Superior temporal gyrus (tissue), 1 donor: ENCODE measurements around the gene ROBO4.

Experiments
- DNase-seq: peaks from one replicate; pipeline ENCODE4 v3.0.0-alpha.2; 2016; ENCODE audit errors: extremely low spot score

Gene ROBO4

DNA sequence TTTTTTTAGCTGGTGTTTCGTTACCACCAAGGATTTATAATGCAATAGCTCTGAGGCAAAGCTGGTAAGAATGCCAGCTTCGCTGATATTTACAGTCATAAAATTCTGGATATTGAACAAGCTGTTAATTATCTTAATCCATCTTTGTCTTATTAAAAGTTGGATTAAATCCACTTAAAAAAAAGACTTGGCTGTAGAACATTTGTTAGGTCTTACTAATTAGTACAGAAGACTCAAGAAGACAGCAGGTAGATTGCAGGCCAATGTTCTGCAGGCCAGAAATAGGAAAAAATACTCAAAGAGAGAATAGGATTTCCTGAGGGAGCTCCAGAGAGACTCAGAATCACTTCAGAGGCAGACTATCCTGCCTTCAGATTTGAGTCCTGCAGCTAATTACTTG is 7.5 kb downstream of the ROBO4 start:
- DNase-seq = no peak

DNA sequence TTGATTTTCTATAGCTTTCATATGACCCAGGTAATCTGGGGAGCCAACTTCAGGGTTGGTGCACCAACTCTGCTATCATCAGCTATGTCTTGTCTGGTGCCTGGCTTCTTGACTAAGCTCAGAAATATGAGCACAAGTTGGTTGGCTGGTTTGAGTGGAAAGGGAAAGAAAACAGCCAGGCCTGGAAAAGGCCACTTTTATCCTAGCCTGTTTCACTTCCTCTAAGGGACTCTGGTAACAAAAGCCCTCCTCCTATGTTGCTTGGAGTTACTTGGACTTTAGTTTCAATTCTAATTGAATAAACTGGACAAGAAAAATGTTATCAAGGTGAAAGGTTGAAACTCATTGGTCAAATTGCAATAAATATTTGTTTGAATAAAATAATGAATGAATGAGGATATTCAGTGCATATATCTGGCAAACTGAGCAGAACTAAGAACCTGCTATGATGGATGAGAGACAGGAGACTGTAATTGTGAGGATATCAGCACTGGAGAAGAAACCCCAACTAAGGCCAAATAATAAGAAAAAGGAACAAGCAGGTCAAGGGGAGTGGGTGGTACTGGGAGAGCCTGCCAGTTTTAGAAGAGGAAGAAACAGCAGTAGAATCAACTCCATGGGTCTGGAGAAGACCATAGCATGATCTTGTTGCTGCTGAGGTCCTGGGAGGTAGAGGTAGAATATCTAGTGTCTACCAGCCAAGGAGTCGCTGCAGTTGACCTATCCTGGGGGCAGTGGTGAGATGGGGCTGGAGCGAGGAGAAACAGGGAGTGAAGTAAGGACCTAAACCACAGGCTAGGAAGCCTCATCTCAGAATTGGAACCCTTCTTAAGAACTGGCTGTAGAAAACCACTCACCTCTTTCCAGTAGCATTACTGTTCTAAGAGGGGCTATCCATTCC is 8.2 kb downstream of the ROBO4 start:
- DNase-seq = no peak

DNA sequence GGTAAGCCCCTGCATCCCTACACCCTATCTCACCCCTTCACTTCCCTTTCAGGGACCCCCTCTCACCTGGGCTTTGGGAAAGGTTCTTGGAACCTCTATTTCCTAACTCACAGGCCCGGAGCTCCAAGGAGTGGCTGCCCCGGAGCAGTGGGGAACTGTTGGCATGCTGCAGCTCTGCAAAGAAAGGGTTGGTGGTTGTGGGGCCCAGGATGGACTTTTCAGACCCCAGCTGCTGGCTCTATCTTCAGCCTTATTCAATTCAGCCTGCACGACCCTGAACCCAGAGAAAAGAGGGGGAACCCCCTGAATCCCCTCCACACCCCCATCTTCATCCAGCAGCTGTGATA is 10.0 kb downstream of the ROBO4 start:
- no peak for DNase-seq

DNA sequence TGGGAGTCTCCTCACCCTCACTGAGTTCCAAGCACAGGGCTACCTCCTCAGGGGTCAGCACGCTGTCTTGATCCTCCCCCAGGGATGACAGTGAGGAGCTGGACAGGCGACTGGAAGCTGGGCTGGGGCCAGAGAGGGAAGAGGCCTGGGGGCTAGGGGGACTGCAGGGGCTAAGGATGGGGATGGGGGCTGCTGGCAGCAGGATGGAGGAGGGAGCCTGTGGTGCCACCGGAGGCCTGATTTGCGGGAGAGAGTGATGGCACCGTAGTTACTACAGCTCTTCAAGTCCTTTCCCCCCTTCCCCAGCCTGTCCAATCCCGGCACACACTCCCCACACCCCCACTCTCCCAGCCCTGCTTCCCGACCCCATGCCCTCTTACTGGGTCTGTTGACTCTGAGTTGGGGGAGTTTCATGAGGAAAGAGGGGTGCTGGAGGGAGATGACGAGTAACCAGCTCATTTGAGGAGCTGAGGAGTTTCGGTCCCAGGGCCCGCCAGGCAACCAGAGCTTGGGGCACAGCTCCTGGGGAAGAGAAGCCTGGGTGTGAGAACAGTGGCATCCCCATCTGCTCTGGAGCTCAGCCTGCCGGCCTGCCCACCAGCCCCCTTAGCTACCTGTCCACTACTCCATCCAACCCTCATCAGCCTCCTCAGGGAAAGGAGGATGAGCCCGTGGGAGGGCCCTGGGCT is 10.5 kb downstream of the ROBO4 start:
- DNase-seq = no peak

DNA sequence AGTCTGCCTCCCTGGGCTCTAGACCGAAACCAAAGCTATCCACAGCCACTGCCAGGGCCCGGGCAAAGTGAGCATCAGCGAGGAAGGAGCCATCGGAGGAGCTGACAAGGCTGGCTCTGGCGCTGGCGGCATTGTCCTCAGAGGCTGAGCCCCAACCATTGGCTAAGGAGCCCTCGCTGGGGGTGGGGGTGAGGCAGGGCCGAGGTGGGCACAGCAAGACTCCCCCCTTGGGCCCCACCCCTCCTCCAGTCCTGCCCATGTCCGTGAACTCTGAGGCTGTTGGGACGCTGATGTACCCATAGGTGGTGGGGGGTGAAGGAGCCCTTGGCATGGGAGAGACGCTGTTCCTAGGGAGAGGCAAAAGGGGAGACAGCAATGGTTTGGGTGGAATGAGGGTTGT is 11.2 kb downstream of the ROBO4 start:
- DNase-seq = no peak

DNA sequence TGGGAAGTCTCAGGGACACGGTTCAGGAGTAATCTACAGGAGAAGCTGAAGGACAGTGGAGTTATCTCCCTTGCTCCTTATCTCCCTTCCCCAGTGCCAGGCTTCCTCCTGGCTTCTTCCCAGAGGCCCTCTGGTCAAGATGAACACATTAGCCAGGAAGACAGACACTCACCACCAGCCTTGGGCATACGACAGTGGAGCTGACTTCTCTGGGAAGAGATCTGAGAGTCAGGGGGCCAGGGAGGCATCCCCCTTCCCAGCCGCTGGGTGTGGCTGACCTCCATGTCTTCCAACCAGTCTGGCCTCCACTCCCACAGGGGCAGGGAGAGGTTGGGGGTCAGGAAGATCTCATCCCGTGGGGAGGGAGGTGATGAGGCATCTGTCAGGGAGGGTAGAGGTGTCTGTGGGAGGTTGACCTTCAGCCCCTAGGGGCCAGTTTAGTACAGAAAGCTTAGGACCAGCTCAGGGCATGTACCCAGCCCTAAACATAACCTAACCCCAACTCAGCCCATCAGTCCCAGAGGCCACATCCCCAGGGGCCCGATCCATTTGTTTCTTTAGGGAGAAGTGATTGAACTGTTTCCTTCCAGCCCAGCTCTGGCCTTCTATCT is 12.7 kb downstream of the ROBO4 start:
- no peak for DNase-seq

DNA sequence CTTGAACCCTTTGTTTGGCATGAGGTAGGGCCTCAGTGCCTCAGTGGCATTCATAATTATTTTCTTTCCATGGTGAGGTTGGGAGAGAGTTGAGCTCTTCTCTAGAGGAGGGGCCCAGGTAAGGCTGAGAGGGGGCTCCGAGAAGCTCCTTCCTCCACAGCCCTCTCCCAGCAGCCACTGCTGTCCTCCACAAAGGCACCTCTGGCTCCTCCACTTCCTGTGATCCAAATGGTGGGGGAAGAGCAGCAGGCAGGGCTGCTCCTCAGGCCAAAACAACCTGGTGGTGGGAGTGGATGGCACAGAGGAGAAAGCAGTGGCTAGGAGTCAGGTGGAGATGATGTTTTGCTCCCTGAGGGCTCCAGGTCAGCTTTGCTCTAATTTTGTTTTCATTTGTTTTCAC is 13.3 kb downstream of the ROBO4 start:
- no peak for DNase-seq

DNA sequence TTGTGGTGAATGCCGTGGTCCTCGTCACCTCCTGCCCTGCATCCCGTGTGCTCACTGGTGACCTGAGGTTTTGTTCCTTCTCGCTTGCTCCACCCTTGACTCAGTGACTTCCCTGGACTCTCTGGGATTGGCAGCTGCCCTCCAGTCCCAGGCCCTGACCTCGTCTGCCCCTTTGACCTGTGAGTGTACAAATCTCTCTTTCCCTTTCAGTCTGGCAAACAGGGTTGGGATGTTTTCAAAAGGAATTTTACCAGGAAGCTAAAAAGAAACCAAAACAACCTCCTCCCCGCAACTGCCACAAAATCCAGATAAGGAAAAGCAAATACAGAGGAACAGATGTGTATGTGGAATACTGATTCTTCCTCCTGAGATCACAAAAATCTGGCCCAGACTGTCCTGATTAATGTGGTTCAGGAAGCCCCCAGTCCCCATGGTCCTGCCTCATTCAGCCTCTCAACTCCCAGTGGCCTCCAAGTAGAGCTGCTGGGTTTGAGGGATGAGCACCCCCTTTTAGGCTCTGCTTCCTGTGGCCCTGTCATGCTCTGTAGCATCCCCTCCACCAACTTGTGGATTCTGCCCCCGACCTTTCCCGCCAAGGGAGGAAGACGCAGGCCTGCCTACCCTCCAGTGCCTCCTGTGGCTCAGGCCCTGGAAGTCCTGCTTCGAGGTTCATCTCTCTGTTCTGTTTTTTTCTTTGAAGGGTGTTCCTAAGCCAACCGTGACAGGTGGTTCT is 15.2 kb downstream of the ROBO4 start:
- DNase-seq = no peak

DNA sequence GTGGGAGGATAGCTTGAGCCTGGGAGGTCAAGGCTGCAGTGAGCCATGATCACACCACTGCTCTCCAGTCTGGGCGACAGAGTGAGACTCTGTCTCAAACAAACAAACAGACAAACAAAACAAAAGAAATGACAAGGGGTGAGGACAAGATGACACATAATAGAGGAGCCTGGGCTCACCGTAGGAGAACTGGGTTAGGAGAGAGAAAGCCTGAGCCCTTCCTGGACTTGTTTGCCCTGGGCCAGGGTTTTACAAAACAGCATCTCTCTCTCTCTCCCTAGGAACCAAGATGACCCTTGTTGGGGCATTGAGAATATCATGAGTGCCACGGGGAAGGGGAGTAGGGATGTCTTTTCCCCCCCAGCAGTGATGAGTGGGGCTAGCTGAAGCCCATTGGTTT is 16.7 kb downstream of the ROBO4 start:
- no peak for DNase-seq

DNA sequence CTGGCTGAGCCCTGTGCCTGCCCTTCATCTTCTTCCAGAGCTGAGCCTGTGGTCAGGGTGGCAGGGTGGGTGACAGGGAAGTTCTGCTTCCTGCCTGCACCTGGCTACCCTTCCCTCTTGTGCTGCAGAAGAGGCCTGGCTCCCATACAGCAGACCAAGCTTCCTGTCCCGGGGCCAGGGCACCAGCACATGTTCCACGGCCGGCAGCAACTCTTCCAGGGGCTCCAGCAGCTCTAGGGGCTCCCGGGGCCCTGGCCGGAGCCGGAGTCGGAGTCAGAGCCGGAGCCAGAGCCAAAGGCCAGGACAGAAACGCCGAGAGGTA is 17.4 kb downstream of the ROBO4 start:
- DNase-seq = no peak

DNA sequence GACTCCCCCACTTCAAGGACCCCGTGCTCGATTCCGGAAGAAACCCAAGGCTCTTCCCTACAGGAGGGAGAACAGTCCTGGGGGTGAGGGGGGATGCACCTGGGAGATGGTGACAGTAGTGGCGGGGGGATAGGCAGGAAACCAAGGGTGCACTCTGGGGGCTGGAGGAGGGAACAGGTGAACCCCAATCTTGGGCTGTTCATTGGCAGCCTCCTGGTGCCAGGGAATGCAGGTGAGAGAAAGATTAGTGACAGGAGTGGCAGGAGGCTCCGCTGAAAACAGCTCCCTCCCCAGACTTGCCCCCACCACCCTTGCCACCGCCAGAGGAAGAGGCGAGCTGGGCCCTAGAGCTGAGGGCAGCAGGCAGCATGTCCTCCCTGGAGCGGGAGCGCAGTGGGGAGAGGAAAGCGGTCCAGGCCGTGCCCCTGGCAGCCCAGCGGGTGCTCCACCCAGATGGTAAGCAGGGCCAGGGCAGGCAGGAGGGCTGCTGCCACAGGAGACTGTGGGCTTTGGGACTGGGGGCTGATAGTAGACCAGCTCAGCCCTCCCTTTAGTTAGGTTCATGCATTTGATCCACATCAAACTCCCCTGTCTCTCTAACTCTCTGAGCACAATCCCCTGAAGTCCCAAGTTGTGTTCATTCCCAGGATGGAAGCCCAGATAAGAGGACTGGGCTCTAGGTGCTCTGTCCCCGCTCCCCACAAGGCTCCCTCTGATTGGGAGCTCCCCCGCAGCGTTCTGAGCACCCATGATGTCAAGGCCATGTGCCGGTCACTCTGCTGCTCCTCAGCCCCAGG is 18.0 kb downstream of the ROBO4 start:
- DNase-seq = no peak

DNA sequence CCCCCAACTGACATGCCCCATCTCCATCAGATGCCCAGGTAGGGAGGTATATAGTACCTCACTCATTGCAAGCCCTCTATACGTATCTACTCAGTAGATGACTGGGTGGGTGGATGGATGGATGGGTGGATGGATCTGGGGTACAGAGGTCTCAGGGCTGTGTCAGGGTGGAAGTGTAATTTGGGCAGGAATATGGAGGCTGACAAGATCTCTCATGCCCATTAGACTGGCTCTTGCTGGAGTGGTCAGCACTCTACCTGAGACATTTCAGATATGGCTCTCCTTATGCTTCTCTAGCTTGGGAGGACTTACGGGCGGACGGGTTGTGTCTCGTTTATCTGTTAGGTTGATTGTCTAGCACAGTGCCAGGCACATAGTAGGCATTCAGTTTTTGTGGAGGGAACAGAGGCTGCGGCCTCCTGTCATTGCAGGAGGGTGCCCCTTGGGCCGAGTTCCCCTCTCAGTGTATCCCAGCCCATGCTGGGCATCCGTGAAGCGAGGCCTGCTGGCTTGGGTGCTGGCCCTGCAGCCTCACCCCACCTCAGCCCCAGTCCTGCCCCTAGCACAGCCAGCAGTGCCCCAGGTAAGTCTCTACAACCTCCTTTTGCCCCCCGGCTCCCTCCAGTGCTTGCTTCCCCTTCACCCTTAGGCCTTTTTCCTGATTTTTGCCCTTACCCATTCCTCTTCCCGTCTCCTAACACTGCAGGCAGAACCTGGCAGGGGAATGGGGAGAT is 18.7 kb downstream of the ROBO4 start:
- DNase-seq = no peak

DNA sequence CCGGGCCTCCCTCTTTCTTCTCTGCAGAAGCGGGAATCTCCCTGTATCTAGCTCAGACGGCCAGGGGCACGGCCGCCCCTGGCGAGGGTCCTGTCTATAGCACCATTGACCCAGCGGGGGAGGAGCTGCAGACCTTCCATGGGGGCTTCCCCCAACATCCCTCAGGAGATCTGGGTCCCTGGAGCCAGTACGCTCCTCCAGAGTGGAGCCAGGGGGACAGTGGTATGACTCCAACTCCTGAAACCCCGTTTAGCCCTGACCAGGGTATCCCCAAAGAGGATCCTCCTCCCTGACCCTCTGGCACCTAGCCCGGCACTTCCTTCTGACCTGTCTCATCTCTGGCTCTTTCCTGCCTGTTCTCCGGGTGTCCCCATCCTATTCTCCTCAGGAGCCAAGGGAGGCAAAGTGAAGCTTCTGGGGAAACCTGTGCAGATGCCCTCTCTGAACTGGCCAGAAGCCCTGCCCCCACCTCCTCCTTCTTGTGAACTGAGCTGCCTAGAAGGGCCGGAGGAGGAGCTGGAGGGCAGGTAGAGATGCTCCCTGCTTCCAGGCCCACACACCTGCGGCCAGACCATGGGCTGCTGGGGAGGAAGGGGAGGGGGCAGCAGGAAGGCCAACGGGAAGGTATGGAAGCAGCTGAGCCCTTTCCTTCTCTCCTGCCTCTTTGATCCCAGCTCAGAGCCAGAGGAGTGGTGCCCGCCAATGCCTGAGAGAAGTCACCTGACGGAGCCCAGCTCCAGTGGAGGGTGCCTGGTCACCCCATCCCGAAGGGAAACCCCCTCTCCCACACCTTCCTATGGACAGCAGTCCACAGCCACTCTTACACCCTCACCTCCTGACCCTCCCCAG is 19.5 kb downstream of the ROBO4 start:
- DNase-seq = no peak

DNA sequence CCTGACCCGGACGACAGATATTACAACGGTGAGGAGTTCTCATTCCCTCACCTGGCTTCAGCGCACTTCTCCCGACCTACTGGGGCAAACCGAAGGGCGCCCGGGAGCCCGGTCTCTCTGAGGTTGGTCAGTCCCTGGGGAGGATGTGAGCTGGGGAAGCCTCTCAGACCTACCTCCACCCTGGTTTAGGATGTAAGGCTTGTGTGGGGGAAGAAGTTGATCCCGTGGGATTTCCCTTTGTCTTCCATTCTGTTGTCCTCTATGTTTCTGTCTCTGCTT is 20.1 kb downstream of the ROBO4 start:
- no peak for DNase-seq

DNA sequence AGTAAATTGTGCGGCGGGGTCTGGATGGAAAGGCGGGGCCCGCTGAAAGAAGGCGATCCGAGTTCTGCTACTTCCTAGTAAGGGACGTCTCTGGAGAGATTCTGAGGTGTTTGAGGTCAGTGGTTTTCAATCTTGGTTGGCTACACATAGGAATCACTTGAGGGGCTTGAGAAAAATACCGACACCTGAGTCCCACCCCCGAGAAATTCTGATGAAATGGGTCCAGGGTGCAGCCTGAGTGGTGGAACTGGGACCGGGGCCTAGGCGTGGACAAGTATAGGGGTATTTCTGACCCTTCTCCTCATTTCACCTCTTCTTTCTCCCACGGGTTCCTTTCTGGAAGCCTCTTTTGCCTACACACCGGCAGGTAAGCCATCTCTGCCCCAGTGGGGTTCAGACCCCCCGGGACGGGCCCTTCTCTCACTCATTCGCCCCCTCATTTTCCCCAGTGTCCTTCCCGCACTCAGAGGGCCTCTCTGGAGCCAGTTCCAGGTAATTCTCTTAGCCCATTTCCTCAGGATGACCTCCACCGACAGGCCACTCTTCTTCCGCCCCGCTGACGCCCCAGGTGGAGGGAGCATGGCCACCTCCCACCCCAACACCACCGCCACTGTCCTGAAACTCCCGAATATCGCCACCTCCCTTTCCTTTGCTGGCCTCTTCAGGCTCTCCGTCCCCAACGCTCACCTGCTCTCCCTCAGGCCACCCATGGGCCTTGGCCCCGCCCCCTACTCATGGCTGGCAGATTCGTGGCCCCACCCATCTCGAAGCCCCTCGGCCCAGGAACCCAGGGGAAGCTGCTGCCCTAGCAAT is 20.6 kb downstream of the ROBO4 start:
- no peak for DNase-seq

DNA sequence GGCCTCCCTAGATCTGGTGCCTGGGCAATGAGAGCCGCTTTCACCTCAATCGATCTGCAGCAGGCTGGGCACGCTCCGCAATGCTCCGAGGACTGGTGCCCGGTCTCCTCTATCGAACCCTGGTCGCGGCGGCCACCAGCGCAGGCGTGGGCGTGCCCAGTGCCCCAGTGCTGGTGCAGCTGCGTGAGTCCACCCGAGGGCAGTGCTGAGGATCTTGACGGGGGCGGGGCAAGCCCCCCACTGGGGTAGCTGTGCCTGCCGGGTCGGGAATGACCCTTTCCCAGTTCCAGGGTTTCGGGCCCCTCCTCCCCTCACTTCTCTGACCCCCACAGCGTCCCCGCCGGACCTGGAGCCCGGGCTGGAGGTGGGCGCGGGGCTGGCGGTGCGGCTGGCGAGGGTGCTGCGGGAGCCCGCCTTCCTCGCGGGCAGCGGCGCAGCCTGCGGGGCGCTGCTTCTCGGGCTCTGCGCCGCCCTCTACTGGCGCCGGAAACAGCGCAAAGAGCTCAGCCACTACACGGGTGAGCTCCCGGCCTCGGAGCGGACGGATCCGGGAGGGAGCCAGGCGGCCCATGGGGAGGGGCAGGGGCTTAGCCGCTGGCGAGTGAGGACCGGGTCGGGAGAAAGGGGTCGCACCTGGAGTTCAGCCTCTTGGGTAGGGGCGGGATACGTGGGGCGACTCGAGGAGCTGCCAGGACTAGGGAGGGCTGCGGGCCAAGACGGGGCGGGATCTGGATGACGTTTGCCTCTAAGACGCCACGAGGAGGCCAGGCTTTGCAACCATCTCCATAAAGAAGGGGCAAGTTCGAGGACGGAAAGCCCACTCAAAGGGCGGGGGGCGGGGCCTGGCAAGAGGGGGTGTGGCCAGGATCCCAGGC is 21.5 kb downstream of the ROBO4 start:
- peak; percentile 84 for DNase-seq

DNA sequence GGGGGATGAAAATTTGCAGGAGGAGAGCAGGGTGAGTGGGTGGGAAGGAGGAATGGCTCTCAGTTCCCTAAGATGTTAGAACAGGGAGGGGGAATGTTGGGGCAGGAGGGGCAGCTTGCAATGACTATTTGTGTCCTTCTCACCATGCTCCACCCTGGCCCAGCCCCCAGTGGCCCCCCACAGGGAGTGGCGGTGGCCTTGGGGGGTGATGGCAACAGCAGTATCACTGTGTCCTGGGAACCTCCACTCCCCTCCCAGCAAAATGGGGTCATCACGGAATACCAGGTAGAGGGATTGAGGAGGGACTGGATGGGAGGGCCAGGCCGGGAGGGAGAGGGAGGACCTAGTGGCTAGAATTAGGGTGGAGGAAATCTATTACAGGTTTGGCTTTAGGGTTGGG is 22.3 kb downstream of the ROBO4 start:
- DNase-seq = no peak

DNA sequence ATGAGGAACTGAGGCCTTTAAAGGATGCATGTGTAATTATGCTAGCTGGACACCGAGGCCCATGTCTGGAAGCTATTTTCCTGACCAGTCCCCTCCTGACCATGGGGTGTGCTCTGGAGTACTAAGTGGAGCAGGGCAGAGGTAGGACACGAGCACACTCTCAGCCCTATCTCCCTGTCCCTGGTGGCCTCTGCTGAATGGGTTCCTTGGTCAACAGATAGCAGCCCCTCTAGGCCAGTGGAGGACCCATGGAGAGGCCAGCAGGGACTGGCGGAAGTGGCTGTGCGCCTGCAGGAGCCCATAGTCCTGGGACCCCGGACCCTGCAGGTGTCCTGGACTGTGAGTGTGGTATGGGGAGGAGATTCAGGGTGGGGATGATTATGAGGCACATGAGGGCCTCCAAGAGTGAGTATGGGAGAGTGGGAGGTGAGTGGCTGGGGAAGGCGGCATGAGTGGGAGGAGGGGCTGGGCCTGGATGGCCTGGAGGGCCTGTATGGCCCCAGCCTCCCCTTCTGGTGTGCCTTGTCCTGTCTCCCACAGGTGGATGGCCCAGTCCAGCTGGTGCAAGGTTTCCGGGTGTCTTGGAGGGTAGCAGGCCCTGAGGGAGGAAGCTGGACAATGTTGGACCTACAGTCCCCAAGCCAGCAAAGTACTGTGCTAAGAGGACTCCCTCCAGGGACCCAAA is 23.0 kb downstream of the ROBO4 start:
- DNase-seq = no peak
